ENCODE measurements around the gene SETDB2. TPM values are rescaled to one million over a fixed set of nuclear protein-coding genes. Genes with fewer than 3 reads are reported as not detected.

SETDB2 gene
- total and polyA plus RNA-seq, 2 of the 13 experiments (the other 11 are each of a cell fraction or from before 2014, with no cell fraction given): 8.1 to 8.7 TPM

DNA sequence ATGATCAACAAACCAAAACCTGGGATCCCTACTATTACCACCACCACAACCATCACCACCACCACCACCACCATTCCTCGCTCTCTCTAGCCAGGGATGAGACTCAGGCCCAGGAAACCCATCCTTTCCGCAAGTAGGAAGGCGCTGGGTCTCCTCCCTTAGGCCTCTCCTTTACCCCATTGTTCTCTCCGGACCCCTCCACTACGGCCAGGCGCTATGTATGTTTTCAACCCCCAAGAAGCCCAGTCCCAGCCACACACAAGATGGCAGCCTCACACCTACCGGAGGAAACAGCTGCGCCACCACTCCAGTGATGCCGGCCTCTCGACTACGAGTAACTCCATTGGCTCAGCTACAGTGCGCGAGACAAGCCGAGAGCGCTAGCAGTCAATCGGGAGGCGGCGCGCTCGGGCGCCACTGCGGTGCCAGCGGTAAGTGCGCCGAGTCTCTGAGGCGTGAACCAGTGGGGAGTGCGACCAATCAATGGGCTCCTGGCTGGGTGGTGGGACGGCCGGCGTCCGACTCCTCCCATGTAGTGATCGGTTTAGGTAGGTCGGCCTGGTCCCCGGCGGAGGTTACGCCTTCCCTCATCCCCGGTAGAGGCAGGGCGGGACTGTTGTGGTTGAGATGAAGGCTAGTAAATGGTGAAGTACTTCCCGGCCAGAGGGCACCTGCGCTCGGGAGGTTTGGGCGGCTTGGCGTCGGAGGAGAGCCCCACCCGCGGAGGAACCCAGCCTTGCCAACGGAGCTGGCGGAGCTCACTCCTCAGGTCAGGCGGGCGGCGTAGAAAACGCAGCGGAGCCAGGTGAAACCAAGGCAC, at the start of gene SETDB2, which contains the start of gene CAB39L (continued):
- TF ChIP-seq KDM2A (CRISPR knock-in tag; IDR thresholded peaks at IDR 0.05; ENCODE audit: borderline replicate concordance, low read depth) (peak; percentile 79), KLF12 (CRISPR knock-in tag; IDR thresholded peaks at IDR 0.05; ENCODE audit: borderline replicate concordance) (no peak), KLF6 (CRISPR knock-in tag; IDR thresholded peaks at IDR 0.05) (peak; percentile 48; the same call in 1 of the 2 replicates), ZKSCAN5 (CRISPR knock-in tag; IDR thresholded peaks at IDR 0.05) (no peak), NAIF1 (CRISPR knock-in tag; IDR thresholded peaks at IDR 0.05; ENCODE audit: borderline replicate concordance) (peak; percentile 98)

DNA sequence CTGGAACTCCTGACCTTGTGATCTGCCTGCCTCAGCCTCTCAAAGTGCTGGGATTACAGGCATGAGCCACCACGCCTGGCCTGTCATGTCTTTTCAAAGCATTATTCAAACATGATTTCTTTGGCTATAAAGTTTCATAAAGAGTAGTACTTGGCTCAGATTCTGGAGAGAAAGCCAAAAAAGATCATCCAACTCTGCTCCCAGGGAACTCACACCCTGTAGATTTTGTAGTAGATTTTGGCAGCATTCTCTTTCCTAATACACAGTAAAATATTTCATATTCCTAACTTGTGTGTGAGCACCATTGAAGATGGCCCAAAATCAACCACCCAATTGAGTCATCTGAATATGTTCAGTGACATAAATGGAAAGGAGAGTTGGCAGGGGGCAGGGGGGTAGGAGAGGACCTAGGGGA, 48.6 kb upstream of the SETDB2 start:
- no peak for ATAC-seq
- CTCF ChIA-PET (ENCODE audit: low intra/inter-chr PET ratio, low total read pairs): no interaction called here
- no peak overlapping the region for H3K9ac ChIP-seq (ENCODE audit: insufficient read depth, low read depth, low read length)
- TF ChIP-seq REXO4 (CRISPR knock-in tag; IDR thresholded peaks at IDR 0.05; ENCODE audit: borderline replicate concordance) (no peak), ZFP62 (CRISPR knock-in tag; IDR thresholded peaks at IDR 0.05) (no peak), ETV6 (CRISPR knock-in tag; conservative IDR thresholded peaks at IDR 0.05) (no peak), SAFB2 (CRISPR knock-in tag; IDR thresholded peaks at IDR 0.05; ENCODE audit: borderline replicate concordance, low read depth) (no peak), STAG1 (CRISPR knock-in tag; IDR thresholded peaks at IDR 0.05) (no peak), ATM (IDR thresholded peaks at IDR 0.05; ENCODE audit: borderline replicate concordance) (no peak), ZNF101 (CRISPR knock-in tag; IDR thresholded peaks at IDR 0.05; ENCODE audit: borderline replicate concordance, low read depth) (no peak), ZFY (CRISPR knock-in tag; IDR thresholded peaks at IDR 0.05) (no peak), ZNF180 (CRISPR knock-in tag; IDR thresholded peaks at IDR 0.05; ENCODE audit: borderline replicate concordance, low read depth) (no peak), ZNF839 (CRISPR knock-in tag; IDR thresholded peaks at IDR 0.05; ENCODE audit: borderline replicate concordance) (no peak), ZSCAN30 (CRISPR knock-in tag; IDR thresholded peaks at IDR 0.05) (no peak)
- H2AFZ ChIP-seq (ENCODE audit: low read length): no peak overlapping the region
- intact Hi-C loops (cut with micrococcal nuclease; ENCODE audit: unreplicated experiment) (no loop called here), in situ Hi-C loops (cut with HindIII; ENCODE audit: extremely low pct_ligation_motif_present, low pct_unique_long_range_greater_than_20kb) (no loop called here)
- H3K27me3 ChIP-seq (ENCODE audit: control insufficient read depth in 1 of 2, insufficient read depth in 2 of 2, low read length in 2 of 2): no peaks in the 10 kb centered on the region
- H3K4me2 ChIP-seq (ENCODE audit: low read depth, low read length): no peak overlapping the region
- H3K4me1 ChIP-seq (ENCODE audit: insufficient read depth, low read length): no peaks in the 10 kb centered on the region
- H3K27ac ChIP-seq (ENCODE audit: extremely low read length, insufficient read depth, low read length): no peak overlapping the region
- H3K9me3 ChIP-seq (ENCODE audit: low read length): no peaks in the 10 kb centered on the region
- 89% methylated on average over 1 of the region's 1 CpG for WGBS (ENCODE audit: low lambda C conversion rate)
- no peak for DNase-seq (ENCODE audit: low spot score)
- no peak for FAIRE-seq
- H4K20me1 ChIP-seq (ENCODE audit: insufficient read depth, low read length): no peaks in the 10 kb centered on the region
- BruUV-seq (replicated peaks): no TSS peak
- H3K4me3 ChIP-seq (replicated peaks in 1 of 3; ENCODE audit: insufficient read depth in 1 of 3, low read depth in 2 of 3, low read length in 3 of 3): no peak overlapping the region
- no peaks in the 10 kb centered on the region for H3K36me3 ChIP-seq (replicated peaks in 1 of 2; ENCODE audit: control insufficient read depth in 1 of 2, insufficient read depth in 2 of 2, low read length in 2 of 2)
- no peaks in the 10 kb centered on the region for H3K79me2 ChIP-seq (ENCODE audit: insufficient read depth, low read length)
- POLR2A ChIA-PET: no interaction called here
